Stimulated activated CD8-positive, alpha-beta memory T cell treated with anti-CD3 and anti-CD28 coated beads, Interleukin-4, amount 100 ng/mL, for 24 hours (primary cell): ENCODE results near the gene GAS2L3.

Source experiments
- DNase-seq: peaks from one replicate; pipeline ENCODE4 v3.0.0-alpha.2; 2020; ENCODE audit warnings: low read depth

GAS2L3 gene

GRCh38 chr12:100661300-100661951 is 87.9 kb downstream of the GAS2L3 start:
- no peak for DNase-seq

- DNase-seq, result no peak
These were observed 93.1 kb downstream of the GAS2L3 start for GRCh38 chr12:100666588-100666987.

GRCh38 chr12:100668945-100669536 is 95.6 kb downstream of the GAS2L3 start:
- DNase-seq, result peak; percentile 20

GRCh38 chr12:100669922-100670321 is 96.4 kb downstream of the GAS2L3 start:
- DNase-seq, result no peak

GRCh38 chr12:100671396-100672074 is 98.1 kb downstream of the GAS2L3 start:
- DNase-seq, result no peak

- peak; percentile 13 for DNase-seq
These were observed 98.7 kb downstream of the GAS2L3 start for GRCh38 chr12:100672075-100672592.

- no peak for DNase-seq
These were observed 100.8 kb downstream of the GAS2L3 start for GRCh38 chr12:100674036-100674888.
